ENCODE results near the gene DCAF5.

DCAF5 gene

GRCh38 chr14:69002069-69002468, 150.8 kb downstream of the DCAF5 start:
- no peak for DNase-seq

GRCh38 chr14:69001375-69001774, 151.5 kb downstream of the DCAF5 start:
- no peak for DNase-seq
